ENCODE data around the gene SOAT2. TPM values are rescaled to one million over a fixed set of nuclear protein-coding genes. Genes with fewer than 3 reads are reported as not detected.

SOAT2 gene
- total RNA-seq, 3 donors from 2014 or later = 0.41 TPM; not detected in 2

DNA sequence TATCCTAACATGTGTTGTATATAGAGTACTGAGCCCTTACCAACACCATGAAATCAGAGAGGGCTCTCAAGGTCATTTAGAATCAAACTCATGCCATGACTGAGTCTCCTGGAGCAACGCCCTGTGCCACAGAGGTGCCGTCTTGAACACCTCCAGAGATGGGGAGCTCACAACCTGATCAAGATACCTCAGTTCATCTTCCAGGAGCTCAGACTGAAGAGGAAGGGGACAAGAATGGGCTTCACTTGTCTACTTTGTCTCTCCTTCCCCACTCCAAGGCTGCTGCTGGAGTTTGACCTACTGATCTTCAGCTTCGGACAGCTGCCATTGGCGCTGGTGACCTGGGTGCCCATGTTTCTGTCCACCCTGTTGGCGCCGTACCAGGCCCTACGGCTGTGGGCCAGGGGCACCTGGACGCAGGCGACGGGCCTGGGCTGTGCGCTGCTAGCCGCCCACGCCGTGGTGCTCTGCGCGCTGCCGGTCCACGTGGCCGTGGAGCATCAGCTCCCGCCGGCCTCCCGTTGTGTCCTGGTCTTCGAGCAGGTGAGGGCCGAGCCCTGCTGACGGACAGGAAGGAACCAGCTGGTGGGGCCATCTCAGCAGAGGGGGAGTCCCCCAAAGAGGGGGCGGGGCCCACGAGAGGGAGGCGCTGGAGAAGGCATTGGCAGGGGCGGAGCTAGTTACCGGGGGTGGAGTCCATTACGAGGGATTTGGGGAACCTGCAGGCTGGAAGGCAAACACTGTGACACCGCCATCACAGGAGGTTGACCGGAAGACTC lies 12.0 kb downstream of the SOAT2 start:
- intact Hi-C loops (cut with DNase I, micrococcal nuclease) = no loop called here
- DNase-seq (no peak), ATAC-seq (no peak)
- H3K36me3 ChIP-seq (ENCODE audit: low read depth) = no peaks in the 10 kb centered on the region
- no peaks in the 10 kb centered on the region for H3K4me1 ChIP-seq (ENCODE audit: low read depth)
- no peaks in the 10 kb centered on the region for H3K9me3 ChIP-seq
- no peak for TF ChIP-seq CTCF (IDR thresholded peaks at IDR 0.05)
- no peak overlapping the region for H3K4me3 ChIP-seq

GRCh38 chr12:53115891-53116648 lies 12.8 kb downstream of the SOAT2 start:
- no peak for DNase-seq
- intact Hi-C loops (cut with DNase I, micrococcal nuclease) = no loop called here
- H3K36me3 ChIP-seq (ENCODE audit: low read depth) = no peaks in the 10 kb centered on the region
- TF ChIP-seq CTCF (IDR thresholded peaks at IDR 0.05) = no peak
- no peaks in the 10 kb centered on the region for H3K9me3 ChIP-seq
- no peaks in the 10 kb centered on the region for H3K4me1 ChIP-seq (ENCODE audit: low read depth)
- no peak overlapping the region for H3K4me3 ChIP-seq
- no peak for ATAC-seq

DNA sequence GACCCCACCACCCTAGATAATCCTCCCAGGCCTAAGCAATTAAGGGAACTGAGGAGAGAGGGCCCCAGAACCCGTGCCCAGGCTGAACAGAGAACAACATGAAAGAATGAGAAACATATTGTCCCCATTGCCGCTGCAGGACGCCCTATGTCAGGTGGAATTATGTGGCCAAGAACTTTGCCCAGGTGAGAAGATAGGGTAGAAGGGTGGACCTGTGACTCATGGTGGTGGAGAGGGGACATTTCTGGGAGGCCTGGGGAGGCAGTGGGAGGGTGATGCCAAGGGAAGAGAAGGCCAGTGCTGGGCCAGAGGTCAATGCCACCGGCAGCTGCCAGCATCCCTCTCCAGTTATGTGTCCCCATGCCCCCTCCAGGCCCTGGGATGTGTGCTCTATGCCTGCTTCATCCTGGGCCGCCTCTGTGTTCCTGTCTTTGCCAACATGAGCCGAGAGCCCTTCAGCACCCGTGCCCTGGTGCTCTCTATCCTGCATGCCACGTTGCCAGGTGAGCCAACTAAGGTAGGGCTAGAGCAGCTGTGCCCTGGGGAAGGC lies 15.5 kb downstream of the SOAT2 start:
- intact Hi-C loops (cut with DNase I, micrococcal nuclease) = no loop called here
- Histone ChIP-seq H3K4me1 (ENCODE audit: low read depth) (no peaks in the 10 kb centered on the region), H3K36me3 (ENCODE audit: low read depth) (no peaks in the 10 kb centered on the region), H3K4me3 (no peak overlapping the region), H3K9me3 (no peaks in the 10 kb centered on the region)
- ATAC-seq = no peak
- TF ChIP-seq CTCF (IDR thresholded peaks at IDR 0.05) = no peak
- DNase-seq = no peak

DNA sequence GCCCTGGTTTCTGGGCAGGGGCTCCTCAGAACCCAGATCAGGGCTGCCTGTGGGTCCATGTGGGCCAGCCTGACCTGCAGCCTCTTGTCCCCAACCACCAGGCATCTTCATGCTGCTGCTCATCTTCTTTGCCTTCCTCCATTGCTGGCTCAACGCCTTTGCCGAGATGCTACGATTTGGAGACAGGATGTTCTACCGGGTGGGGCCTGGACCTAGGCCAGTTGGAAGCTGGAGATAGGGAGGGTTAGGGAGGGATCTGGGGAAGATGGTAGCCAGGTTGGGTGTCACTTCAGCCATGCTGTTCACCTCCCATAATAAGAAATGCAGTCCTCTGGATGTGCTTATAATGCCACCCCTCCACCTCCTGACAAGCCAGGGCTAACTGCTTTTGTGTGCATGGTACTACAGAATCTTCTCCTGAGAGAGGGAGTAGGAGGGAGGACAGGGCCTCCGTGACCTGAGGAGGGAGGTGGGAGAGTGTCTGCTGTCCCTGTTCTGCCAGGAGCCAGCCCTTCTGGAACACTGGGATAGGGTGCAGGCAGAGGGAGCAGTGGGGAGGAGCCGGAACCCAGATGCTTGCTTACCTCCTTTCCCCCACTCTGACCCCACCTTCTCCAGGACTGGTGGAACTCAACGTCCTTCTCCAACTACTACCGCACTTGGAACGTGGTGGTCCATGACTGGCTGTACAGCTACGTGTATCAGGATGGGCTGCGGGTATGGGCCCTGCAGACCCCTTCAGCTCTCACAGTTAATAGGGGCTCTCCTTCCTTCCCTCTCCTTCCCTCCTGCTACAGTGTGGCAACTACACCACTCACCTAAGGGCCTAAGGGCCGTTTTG lies 17.6 kb downstream of the SOAT2 start:
- Histone ChIP-seq H3K4me1 (ENCODE audit: low read depth) (no peaks in the 10 kb centered on the region), H3K9me3 (no peaks in the 10 kb centered on the region), H3K4me3 (no peak overlapping the region), H3K36me3 (ENCODE audit: low read depth) (no peaks in the 10 kb centered on the region)
- no peak for ATAC-seq
- intact Hi-C loops (cut with DNase I, micrococcal nuclease) = no loop called here
- no peak for DNase-seq
- TF ChIP-seq CTCF (IDR thresholded peaks at IDR 0.05) = no peak

DNA sequence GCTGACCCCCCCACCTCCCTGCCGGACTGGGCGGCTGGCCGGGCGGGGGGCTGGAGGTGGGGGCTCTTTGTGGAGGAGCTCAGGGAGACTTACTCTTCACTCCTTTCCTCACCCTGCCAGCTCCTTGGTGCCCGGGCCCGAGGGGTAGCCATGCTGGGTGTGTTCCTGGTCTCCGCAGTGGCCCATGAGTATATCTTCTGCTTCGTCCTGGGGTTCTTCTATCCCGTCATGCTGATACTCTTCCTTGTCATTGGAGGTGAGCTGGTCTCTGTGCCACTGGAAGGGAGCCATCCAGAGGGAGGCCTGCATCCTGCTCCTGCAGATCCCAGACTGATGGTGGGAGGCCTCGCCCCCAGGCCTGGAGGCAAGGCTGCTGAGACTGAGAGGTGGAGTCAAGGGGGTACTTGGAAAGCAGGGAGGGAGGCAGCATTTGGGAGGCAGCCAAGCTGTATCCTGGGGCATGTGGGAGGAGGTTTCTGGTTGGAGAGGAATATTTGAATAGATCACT lies 19.7 kb downstream of the SOAT2 start:
- no peak overlapping the region for H3K4me3 ChIP-seq
- H3K4me1 ChIP-seq (ENCODE audit: low read depth) = no peaks in the 10 kb centered on the region
- DNase-seq (no peak), ATAC-seq (no peak)
- no peak for TF ChIP-seq CTCF (IDR thresholded peaks at IDR 0.05)
- no peaks in the 10 kb centered on the region for H3K36me3 ChIP-seq (ENCODE audit: low read depth)
- intact Hi-C loops (cut with DNase I, micrococcal nuclease) = no loop called here
- no peaks in the 10 kb centered on the region for H3K9me3 ChIP-seq

Data from mucosa of descending colon (tissue), 3 donors.